K562 (cell line): Measurements from ENCODE around the gene WNT7B. TPM values are rescaled to one million over a fixed set of nuclear protein-coding genes. Genes with fewer than 3 reads are reported as not detected.
A peak's percentile ranks its signal among the peaks of the same experiment; 100 is the strongest.

ENCODE experiments used
- FOSL1 ChIP-seq: fragments of 200-800 bp; sonication (Bioruptor generic); conservative IDR thresholded peaks from 2 replicates; pipeline ENCODE4 v1.6.1; 2016; ENCODE audit warnings: missing genetic modification characterization, missing compliant biosample characterization
- RHOXF2B ChIP-seq: fragments of 250-450 bp; sonication (Bioruptor Pico); conservative IDR thresholded peaks from 2 replicates; pipeline ENCODE4 v1.5.1; 2021
- TAF1 ChIP-seq: IDR thresholded peaks from 2 replicates; pipeline ENCODE4 v1.6.1; 2011; ENCODE audit warnings: mild to moderate bottlenecking, low read length, moderate library complexity; ENCODE audit not compliant: insufficient read depth, control insufficient read depth, severe bottlenecking; ENCODE audit errors: extremely low read depth
- ZBTB1 ChIP-seq: sonication (generic); formaldehyde crosslinking; IDR thresholded peaks from 2 replicates; pipeline ENCODE4 v1.8.1; 2023; ENCODE audit warnings: missing genetic modification reagents, low read depth, mild to moderate bottlenecking, borderline replicate concordance
- ZNF140 ChIP-seq: fragments of 250-450 bp; sonication (Bioruptor Pico); IDR thresholded peaks from 2 replicates; pipeline ENCODE4 v1.8.0; 2021; ENCODE audit warnings: moderate library complexity, mild to moderate bottlenecking, inconsistent platforms
- ZNF174 ChIP-seq: fragments of 250-450 bp; sonication (Bioruptor Pico); IDR thresholded peaks from 2 replicates; pipeline ENCODE4 v1.4.0; 2020; ENCODE audit warnings: mild to moderate bottlenecking
- ZNF274 ChIP-seq: IDR thresholded peaks from 2 replicates; pipeline ENCODE4 v1.6.1; 2011; ENCODE audit warnings: low read depth, mild to moderate bottlenecking, low read length, moderate library complexity, borderline replicate concordance
- ZNF282 ChIP-seq: sonication (generic); formaldehyde crosslinking; IDR thresholded peaks from 2 replicates; pipeline ENCODE4 v1.8.1; 2023; ENCODE audit warnings: missing genetic modification reagents
- polyA plus RNA-seq, 8 experiments: library from polyadenylated mRNA; depleted of rRNA in 4 of 8; stranded (reverse) in 5 of 8; unstranded in 3 of 8; fragments of >200 nt; fragmentation: Nextera tagmentation in 2 of 8; fragmentation: Illumina TruSeq in 1 of 8; extraction: Ambion mirVana in 2 of 8; extraction: Trizol in 1 of 8; gene quantifications; 2 replicates each; pipeline versions ENCODE4 v1.2.1 to v1.2.3, GENCODE V29; 2011 to 2014; ENCODE audit warnings: inconsistent platforms in 1 of 8, missing spikeins in 1 of 8
- total RNA-seq, 7 experiments: library from RNA; depleted of rRNA in 6 of 7; stranded (reverse); fragments of >200 nt in 6 of 7; fragmentation: Illumina TruSeq in 2 of 7; extraction: Trizol in 2 of 7; gene quantifications; 2 replicates each; pipeline versions ENCODE4 v1.2.1 to v1.2.3, GENCODE V29; 2011 to 2021; ENCODE audit warnings: low replicate concordance in 1 of 7
- TF ChIP-seq, protein P1 (sequence below): fragments of 250-450 bp; sonication (Bioruptor Pico); IDR thresholded peaks from 2 replicates; pipeline ENCODE4 v1.8.0; 2021; ENCODE audit warnings: mild to moderate bottlenecking, moderate library complexity
- TF ChIP-seq, protein P2 (sequence below): sonication (generic); formaldehyde crosslinking; IDR thresholded peaks from 2 replicates; pipeline ENCODE4 v1.8.0; 2022; ENCODE audit warnings: mild to moderate bottlenecking, missing genetic modification reagents
- TF ChIP-seq, protein P3 (sequence below): fragments of 450-650 bp; formaldehyde crosslinking; IDR thresholded peaks from 2 replicates; pipeline ENCODE4 v1.4.0; 2020; ENCODE audit warnings: mild to moderate bottlenecking, mixed read lengths
- TF ChIP-seq, protein P4 (sequence below): sonication (generic); formaldehyde crosslinking; IDR thresholded peaks from 2 replicates; pipeline ENCODE4 v1.8.0; 2022; ENCODE audit warnings: missing genetic modification reagents, mild to moderate bottlenecking, moderate library complexity, borderline replicate concordance
- TF ChIP-seq, protein P5 (sequence below): fragments of 250-450 bp; sonication (Bioruptor Pico); IDR thresholded peaks from 2 replicates; pipeline ENCODE4 v1.4.0; 2020; ENCODE audit warnings: mild to moderate bottlenecking
- TF ChIP-seq, protein P6 (sequence below): sonication (generic); formaldehyde crosslinking; IDR thresholded peaks from 2 replicates; pipeline ENCODE4 v1.8.0; 2022; ENCODE audit warnings: missing genetic modification reagents, mild to moderate bottlenecking, borderline replicate concordance

The WNT7B gene
- total and polyA plus RNA-seq, 9 of the 15 experiments (the other 6 are each of a cell fraction or from before 2014, with no cell fraction given): not detected

DNA sequence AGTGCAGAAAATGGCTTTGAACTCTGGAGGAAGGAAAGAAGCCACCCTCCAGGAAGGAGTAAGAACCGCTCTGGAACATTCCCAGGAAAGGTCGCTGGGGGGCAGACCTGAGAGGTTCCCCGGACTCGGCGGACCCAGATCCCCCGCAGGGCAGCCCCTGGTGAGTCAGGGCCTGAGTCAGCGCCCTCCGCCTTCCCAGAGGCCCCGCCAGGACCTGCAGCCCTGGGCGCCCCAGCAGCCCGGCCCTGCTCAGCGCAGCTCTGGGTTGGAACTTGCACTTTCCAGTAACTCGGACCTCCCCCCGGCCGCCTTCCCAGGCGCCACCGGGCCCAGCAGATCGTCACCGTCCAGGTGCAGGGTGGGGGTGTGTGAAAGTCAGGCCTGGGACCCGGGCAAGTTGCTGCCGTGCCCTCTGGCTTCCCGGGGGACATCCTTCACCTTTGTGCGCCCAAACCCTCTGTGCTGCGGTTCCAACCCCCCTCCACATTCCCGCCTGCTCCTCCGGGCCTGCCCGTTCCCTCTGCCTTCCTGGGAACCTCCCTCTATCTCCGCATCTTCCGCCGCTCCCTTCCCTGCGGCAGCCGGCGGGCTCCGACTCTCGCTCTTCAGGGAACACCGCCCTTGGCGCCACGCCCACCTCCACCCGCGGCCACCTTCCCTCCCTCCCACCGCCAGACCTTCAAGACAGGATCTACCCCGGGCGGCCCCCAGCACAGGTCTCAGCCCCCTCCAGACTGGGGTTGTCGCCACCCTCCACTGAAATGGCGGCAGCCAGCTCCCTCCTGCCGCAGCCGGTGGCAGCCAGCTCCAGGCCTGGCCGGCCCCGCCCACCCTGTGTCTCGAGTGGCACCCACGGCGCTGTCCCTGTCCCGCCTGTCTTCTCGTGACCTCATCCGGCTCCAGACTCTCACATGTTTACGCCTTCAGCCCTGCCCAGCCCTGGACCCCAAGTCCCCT lies 36.8 kb upstream of the WNT7B start (continued):
- TF ChIP-seq, protein P1, sequence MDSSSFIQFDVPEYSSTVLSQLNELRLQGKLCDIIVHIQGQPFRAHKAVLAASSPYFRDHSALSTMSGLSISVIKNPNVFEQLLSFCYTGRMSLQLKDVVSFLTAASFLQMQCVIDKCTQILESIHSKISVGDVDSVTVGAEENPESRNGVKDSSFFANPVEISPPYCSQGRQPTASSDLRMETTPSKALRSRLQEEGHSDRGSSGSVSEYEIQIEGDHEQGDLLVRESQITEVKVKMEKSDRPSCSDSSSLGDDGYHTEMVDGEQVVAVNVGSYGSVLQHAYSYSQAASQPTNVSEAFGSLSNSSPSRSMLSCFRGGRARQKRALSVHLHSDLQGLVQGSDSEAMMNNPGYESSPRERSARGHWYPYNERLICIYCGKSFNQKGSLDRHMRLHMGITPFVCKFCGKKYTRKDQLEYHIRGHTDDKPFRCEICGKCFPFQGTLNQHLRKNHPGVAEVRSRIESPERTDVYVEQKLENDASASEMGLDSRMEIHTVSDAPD (CRISPR knock-in tag): no peak
- TF ChIP-seq ZNF274 (no peak), TAF1 (peak; percentile 49), RHOXF2B (no peak), ZNF282 (CRISPR knock-in tag) (no peak), ZNF140 (CRISPR knock-in tag) (no peak), ZNF174 (CRISPR knock-in tag) (no peak), ZBTB1 (CRISPR knock-in tag) (no peak), FOSL1 (peak; percentile 98)
- TF ChIP-seq, protein P2, sequence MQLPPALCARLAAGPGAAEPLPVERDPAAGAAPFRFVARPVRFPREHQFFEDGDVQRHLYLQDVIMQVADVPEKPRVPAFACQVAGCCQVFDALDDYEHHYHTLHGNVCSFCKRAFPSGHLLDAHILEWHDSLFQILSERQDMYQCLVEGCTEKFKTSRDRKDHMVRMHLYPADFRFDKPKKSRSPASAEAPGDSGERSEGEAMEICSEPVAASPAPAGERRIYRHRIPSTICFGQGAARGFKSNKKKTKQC (CRISPR knock-in tag): no peak
- TF ChIP-seq, protein P3, sequence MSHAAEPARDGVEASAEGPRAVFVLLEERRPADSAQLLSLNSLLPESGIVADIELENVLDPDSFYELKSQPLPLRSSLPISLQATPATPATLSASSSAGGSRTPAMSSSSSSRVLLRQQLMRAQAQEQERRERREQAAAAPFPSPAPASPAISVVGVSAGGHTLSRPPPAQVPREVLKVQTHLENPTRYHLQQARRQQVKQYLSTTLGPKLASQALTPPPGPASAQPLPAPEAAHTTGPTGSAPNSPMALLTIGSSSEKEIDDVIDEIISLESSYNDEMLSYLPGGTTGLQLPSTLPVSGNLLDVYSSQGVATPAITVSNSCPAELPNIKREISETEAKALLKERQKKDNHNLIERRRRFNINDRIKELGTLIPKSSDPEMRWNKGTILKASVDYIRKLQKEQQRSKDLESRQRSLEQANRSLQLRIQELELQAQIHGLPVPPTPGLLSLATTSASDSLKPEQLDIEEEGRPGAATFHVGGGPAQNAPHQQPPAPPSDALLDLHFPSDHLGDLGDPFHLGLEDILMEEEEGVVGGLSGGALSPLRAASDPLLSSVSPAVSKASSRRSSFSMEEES: no peak
- TF ChIP-seq, protein P4, sequence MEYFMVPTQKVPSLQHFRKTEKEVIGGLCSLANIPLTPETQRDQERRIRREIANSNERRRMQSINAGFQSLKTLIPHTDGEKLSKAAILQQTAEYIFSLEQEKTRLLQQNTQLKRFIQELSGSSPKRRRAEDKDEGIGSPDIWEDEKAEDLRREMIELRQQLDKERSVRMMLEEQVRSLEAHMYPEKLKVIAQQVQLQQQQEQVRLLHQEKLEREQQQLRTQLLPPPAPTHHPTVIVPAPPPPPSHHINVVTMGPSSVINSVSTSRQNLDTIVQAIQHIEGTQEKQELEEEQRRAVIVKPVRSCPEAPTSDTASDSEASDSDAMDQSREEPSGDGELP: peak; percentile 75
- TF ChIP-seq, protein P5, sequence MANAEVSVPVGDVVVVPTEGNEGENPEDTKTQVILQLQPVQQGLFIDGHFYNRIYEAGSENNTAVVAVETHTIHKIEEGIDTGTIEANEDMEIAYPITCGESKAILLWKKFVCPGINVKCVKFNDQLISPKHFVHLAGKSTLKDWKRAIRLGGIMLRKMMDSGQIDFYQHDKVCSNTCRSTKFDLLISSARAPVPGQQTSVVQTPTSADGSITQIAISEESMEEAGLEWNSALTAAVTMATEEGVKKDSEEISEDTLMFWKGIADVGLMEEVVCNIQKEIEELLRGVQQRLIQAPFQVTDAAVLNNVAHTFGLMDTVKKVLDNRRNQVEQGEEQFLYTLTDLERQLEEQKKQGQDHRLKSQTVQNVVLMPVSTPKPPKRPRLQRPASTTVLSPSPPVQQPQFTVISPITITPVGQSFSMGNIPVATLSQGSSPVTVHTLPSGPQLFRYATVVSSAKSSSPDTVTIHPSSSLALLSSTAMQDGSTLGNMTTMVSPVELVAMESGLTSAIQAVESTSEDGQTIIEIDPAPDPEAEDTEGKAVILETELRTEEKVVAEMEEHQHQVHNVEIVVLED (CRISPR knock-in tag): no peak
- TF ChIP-seq, protein P6, sequence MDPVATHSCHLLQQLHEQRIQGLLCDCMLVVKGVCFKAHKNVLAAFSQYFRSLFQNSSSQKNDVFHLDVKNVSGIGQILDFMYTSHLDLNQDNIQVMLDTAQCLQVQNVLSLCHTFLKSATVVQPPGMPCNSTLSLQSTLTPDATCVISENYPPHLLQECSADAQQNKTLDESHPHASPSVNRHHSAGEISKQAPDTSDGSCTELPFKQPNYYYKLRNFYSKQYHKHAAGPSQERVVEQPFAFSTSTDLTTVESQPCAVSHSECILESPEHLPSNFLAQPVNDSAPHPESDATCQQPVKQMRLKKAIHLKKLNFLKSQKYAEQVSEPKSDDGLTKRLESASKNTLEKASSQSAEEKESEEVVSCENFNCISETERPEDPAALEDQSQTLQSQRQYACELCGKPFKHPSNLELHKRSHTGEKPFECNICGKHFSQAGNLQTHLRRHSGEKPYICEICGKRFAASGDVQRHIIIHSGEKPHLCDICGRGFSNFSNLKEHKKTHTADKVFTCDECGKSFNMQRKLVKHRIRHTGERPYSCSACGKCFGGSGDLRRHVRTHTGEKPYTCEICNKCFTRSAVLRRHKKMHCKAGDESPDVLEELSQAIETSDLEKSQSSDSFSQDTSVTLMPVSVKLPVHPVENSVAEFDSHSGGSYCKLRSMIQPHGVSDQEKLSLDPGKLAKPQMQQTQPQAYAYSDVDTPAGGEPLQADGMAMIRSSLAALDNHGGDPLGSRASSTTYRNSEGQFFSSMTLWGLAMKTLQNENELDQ (CRISPR knock-in tag): no peak
